ENCODE results near the gene PARD3. TPM values are rescaled to one million over a fixed set of nuclear protein-coding genes. Genes with fewer than 3 reads are reported as not detected.

PARD3 gene
- total RNA-seq, 1 experiment from 2014 or later = 46.3 TPM

DNA sequence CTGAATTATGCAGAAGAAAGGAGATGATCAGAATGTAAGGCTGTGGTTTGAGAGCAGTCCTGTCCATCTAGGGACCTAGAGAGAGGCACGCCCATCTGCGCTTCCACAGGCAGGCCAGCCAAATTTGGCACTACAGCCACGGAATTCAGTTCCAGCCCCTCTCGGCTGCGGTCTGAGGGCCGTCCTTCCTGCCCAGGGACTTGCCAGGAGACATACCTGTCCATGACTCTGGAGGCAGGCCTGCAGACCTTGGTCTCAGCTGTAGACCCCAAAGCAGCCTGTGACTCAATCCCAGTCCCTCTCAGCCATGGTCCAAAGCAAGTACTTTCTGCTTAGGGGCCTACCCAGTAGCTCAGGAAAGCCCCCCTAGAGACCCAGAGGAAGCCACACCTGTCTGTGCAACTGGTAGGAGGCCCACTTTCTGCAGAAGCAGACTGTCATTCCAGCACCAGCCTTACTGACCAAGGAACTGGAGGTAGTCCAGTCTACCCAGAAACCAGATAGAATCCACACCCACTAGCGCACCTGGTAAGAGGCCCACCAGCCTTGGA lies 720.9 kb downstream of the PARD3 start:
- H3K36me3 ChIP-seq (ENCODE audit: control insufficient read depth in 1 of 2, insufficient read depth in 2 of 2, low read length in 2 of 2) = no peaks in the 10 kb centered on the region
- ChIA-PET CTCF (no interaction called here), RAD21 (ENCODE audit: low non-redundant PET in 1 of 2, low total read pairs in 2 of 2, uncharacterized antibody in 2 of 2, unreplicated experiment in 2 of 2) (no interaction called here), POLR2A (no interaction called here)
- H3K27ac ChIP-seq (ENCODE audit: low read depth, low read length) = no peak overlapping the region
- no peak overlapping the region for H3K4me2 ChIP-seq (ENCODE audit: low read length)
- no peak for ATAC-seq
- TF ChIP-seq, protein P1, sequence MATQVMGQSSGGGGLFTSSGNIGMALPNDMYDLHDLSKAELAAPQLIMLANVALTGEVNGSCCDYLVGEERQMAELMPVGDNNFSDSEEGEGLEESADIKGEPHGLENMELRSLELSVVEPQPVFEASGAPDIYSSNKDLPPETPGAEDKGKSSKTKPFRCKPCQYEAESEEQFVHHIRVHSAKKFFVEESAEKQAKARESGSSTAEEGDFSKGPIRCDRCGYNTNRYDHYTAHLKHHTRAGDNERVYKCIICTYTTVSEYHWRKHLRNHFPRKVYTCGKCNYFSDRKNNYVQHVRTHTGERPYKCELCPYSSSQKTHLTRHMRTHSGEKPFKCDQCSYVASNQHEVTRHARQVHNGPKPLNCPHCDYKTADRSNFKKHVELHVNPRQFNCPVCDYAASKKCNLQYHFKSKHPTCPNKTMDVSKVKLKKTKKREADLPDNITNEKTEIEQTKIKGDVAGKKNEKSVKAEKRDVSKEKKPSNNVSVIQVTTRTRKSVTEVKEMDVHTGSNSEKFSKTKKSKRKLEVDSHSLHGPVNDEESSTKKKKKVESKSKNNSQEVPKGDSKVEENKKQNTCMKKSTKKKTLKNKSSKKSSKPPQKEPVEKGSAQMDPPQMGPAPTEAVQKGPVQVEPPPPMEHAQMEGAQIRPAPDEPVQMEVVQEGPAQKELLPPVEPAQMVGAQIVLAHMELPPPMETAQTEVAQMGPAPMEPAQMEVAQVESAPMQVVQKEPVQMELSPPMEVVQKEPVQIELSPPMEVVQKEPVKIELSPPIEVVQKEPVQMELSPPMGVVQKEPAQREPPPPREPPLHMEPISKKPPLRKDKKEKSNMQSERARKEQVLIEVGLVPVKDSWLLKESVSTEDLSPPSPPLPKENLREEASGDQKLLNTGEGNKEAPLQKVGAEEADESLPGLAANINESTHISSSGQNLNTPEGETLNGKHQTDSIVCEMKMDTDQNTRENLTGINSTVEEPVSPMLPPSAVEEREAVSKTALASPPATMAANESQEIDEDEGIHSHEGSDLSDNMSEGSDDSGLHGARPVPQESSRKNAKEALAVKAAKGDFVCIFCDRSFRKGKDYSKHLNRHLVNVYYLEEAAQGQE (IDR thresholded peaks at IDR 0.05; ENCODE audit: low read depth) = no peak
- no peak for TF ChIP-seq TCF7L2 (IDR thresholded peaks at IDR 0.05; ENCODE audit: borderline replicate concordance, extremely low read depth, insufficient read depth, insufficient read length)
- no peak for TF ChIP-seq POLR2A (IDR thresholded peaks at IDR 0.05; ENCODE audit: borderline replicate concordance, extremely low read depth, insufficient read depth, insufficient read length)
- TF ChIP-seq ELF1 (IDR thresholded peaks at IDR 0.05; ENCODE audit: borderline replicate concordance, low read depth) = no peak
- no peak for TF ChIP-seq EGR1 (IDR thresholded peaks at IDR 0.05; ENCODE audit: low read depth)
- no peak for TF ChIP-seq FOSL1 (IDR thresholded peaks at IDR 0.05; ENCODE audit: low read depth)
- no peak for TF ChIP-seq CEBPB (IDR thresholded peaks at IDR 0.05; ENCODE audit: low read depth)
- TF ChIP-seq, protein P2, sequence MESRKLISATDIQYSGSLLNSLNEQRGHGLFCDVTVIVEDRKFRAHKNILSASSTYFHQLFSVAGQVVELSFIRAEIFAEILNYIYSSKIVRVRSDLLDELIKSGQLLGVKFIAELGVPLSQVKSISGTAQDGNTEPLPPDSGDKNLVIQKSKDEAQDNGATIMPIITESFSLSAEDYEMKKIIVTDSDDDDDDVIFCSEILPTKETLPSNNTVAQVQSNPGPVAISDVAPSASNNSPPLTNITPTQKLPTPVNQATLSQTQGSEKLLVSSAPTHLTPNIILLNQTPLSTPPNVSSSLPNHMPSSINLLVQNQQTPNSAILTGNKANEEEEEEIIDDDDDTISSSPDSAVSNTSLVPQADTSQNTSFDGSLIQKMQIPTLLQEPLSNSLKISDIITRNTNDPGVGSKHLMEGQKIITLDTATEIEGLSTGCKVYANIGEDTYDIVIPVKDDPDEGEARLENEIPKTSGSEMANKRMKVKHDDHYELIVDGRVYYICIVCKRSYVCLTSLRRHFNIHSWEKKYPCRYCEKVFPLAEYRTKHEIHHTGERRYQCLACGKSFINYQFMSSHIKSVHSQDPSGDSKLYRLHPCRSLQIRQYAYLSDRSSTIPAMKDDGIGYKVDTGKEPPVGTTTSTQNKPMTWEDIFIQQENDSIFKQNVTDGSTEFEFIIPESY (IDR thresholded peaks at IDR 0.05; ENCODE audit: extremely low read depth, insufficient replicate concordance, low read length) = no peak
- H4K20me1 ChIP-seq (ENCODE audit: insufficient read depth) = no peaks in the 10 kb centered on the region
- no peaks in the 10 kb centered on the region for H3K9me2 ChIP-seq (ENCODE audit: insufficient read depth)
- intact Hi-C loops (cut with micrococcal nuclease) = no loop called here
- BruUV-seq (replicated peaks) = no TSS peak
- H3K4me1 ChIP-seq (ENCODE audit: control insufficient read depth in 1 of 2, insufficient read depth in 2 of 2, low read length in 2 of 2) = no peaks in the 10 kb centered on the region
- no peaks in the 10 kb centered on the region for H3K27me3 ChIP-seq (ENCODE audit: insufficient read depth, low read length)
- no peaks in the 10 kb centered on the region for H3K79me2 ChIP-seq (ENCODE audit: insufficient read depth, low read length)
- H3K4me3 ChIP-seq (replicated peaks in 1 of 2; ENCODE audit: low read depth in 1 of 2, low read length in 2 of 2) = no peak overlapping the region
- no peaks in the 10 kb centered on the region for H3K9me3 ChIP-seq (ENCODE audit: control insufficient read depth in 1 of 2, insufficient read depth in 1 of 2, low read depth in 1 of 2, low read length in 2 of 2)
- H2AFZ ChIP-seq (ENCODE audit: low read depth, low read length, poor library complexity, severe bottlenecking) = no peak overlapping the region
- H3K9ac ChIP-seq (ENCODE audit: low read length) = no peak overlapping the region
- no peak for DNase-seq (ENCODE audit: low read depth, low spot score)

All from HCT116 (cell line).